Bone marrow (tissue), 2 donors: ENCODE results near the gene POLR3G.

Experiments
- DNase-seq, 2 donors: peaks; one replicate each; lab custom pipeline; 2025; lab: John Stamatoyannopoulos, UW

POLR3G gene

DNA sequence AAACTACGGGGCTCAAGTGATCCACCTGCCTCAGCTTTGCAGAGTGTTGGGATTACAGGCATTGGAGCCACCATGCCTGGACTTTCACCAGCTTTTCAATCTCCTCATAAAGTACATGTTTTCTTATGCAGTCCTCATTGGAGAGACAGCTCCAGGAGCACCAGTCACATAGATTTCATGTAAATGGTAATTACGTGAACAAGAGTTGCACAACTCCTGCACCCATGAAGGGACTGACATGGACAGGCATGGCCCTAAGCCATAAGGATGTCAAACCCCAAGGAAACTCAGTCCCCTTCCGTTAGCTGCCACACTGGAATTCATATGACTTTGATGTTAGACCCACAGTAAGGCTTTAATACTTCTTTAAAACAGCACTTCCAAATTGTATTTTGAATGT, 76.3 kb downstream of the POLR3G start:
- no peak for DNase-seq

DNA sequence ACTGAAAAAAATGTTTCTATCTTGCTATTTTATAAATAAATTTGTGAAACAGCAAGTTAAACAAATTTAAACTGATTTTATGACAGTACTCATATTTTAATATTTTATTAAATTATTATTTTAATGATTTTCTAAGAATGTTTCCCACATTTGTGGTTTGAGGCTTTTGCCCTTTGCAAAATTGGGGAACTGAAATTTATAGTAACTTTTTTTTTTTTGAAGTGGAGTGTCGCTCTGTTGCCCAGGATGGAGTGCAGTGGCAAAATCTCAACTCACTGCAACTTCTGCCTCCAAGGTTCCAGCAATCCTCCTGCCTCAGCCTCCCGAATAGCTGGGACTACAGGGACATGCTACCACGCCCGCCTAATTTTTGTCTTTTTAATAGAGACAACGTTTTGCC, 76.7 kb downstream of the POLR3G start:
- no peak for DNase-seq

DNA sequence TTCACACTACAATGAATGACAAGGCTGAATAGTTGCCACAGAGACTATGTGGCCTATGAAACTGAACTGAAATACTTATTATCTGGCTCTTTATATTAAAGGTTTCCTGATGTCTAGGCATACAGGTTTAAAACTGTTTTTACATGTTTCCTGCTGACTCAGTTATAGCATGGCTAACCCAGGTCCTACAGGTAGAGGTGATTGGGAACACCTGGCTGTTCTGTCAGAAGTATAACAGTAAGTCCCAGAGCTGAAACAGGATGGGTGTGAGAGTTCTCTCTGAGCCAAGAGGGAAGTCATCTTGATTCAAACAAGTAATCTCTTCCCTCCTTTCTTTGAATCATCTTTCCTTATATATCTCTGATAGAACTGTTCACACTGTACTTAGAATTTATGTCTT, 79.0 kb downstream of the POLR3G start:
- DNase-seq: no peak

DNA sequence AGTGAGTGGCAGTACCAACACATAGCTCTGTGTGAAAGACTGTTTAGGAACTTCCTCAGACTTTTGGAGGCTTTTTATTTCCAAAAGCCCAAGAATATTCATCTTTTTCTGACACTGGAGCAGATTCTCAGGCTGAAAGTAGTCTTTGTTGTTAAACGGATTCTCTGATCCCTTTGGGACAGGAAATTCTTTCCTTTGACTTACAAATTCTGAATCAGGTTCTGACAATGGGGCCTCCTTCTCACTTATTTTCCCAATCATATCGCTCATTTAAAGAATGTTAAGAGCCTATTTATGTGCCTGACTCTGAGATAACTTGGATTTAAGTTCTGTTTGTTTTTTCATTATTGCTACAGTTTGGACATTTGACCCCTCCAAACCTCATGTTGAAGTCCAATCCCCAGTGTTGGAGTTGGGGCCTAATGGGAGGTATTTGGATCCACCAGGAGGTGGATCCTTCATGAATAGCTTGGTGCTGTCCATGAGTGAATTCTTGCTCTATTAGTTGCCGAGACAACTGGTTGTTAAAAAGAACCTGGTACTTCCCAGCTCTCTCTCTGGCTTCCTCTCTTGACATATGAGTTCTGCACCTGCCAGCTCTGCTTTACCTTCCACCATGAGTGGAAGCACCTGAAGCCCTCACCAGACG, 79.8 kb downstream of the POLR3G start:
- DNase-seq: no peak

DNA sequence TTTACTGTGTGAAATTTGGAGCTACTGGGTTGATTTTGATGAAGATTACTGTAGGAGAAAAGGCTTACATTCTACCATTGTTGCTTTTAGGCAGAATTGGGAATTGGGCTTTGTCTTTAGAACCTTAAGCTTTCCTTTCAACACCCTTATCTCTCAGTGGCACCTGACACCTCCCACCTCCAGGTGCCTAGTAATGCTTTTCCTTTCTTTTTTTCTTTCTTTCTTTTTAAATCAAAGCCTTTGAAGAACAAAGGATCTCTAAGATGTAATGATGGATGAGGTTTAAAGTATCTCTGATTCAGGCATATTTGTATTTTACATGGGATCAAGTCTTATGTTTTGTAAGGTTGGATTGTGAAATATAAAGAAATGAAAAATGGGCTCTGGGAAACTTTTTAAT, 81.0 kb downstream of the POLR3G start:
- DNase-seq: no peak

DNA sequence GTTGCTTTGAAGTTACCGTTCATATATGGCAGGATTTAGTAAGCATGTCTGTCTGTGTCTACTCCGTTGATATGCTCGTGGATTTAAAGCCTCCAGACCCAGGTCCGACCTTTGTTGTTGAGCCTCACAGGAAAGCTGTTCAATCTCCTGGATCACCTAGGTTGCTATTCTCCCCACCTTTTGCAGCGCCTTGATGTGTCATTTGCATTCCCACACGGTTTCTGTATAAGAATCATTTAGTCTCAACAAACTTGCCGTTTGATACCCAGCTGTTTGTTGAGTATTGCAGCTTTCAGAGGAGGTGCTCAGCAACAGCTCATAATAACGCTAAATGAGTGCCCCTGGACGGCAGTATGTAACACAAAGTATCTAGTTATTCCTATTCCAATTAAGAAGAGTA, 82.7 kb downstream of the POLR3G start:
- no peak for DNase-seq

DNA sequence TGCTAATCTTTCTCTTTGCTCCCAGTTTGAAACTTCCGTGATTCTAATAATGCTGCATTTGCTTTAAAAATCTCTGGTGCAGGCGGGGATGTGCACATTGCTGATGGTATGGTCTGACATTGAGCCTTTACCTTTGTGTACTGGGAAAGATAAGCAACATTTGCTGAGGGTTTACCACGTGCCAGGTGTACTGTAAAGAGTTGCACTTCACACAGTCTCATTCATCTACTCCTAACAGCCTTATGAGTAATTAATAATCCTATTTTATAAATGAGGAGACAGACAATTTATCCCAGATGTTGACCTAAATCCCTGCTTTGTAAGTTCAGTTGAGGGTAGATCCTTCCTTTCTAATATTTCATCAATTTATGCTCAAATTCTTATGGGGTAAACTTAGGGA, 83.2 kb downstream of the POLR3G start:
- no peak for DNase-seq

DNA sequence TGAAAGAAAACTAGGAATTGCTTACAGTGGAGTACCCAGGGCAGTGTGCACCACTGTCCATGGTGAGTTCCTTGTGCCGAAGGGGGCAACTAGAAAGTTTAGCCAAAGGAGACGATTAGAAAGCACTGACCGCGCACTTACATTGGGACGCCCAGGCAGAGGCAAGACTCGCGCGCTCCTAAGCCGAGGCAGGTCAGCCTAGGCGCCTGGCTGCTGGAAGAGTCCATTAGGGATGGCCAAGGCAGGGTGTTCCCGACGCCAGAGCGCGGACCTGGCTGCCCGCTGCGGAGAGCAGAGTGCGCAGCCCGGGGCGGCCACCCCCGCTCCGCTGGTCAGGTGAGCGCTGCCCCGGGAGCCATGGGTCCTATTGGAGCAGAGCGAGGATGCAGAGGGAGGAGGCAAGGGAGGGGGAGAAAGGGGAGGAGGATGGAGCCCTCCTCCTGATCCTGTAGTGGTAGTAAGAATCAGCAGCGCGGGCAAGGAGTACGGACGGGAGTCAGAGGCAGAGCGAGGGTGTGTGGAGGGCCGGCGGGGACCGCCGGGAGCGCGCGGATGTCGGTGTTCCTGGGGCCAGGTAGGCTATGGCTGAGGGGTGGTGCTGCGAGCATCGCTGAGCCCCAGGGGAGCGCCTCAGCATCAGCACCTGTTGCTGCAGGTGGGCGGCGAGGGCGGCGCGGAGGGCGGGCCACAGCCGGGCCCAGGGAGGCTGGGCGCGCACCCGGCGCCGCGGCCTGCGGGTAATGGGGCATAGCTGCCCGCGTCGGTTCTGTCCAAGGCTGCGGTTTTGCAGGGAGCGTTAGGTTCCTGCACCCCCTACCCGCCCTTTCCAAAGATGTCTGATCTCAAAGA, 83.9 kb downstream of the POLR3G start, which contains the start of gene ADGRV1:
TSS of gene ADGRV1 (plus strand) at position 454 of the 849 bp plus-strand sequence. CDS start at position 553, 99 bp downstream.
- DNase-seq: no peak

DNA sequence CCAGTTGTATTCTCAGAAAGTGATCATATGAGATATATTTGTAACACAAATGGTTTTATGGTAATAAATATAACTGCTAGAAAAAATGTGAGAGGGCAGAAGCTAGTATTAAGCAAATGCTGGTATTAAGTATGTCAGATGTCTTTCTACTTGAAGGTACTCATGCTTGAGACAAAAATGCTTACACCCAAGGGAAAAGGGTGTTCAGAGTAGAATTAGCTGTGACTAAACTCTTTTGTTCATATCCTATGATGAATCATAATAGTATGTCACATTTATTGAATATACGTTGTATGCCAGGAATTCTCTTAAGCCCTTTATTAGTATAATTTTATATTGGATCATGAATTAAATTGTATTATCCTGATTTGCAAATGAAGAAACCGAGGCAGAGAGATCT, 86.1 kb downstream of the POLR3G start:
- DNase-seq: no peak

DNA sequence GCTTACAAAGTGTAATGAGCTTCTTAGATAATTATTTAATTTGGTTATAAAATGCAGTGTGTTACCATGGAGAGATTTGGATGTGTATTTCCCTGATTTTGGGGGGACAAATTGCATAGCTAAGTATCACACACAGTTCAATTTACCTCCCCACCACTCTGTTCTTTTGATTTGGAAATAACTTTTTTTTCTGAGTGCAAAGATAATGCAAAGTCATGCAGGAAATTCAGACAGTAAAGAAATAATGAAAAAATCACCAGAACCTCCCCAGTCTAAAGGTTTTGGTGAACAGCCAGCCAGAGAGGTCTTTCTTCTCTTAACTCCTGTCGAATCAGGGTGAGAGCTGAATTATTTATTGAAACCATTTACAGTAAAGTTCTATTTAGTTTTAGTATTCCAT, 87.1 kb downstream of the POLR3G start:
- no peak for DNase-seq

DNA sequence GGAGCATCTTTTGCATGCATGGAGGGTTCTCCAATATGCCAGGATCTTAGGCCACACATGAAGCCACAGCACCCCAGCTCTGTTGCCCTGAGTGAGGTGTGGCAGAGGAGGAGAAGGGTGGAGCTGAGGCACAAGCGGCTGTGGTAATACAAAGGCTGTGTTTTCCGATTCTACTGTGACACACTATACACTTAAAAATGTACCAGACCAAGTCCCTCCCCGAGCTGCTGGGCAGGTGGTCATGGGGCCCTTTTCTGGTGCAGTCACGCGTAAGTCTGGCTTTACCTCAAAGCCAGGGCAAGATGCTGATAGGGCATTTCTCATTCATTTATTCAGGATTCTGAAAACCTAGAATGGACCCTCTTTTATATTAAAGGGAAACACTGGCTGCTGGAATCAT, 87.7 kb downstream of the POLR3G start:
- DNase-seq: no peak

DNA sequence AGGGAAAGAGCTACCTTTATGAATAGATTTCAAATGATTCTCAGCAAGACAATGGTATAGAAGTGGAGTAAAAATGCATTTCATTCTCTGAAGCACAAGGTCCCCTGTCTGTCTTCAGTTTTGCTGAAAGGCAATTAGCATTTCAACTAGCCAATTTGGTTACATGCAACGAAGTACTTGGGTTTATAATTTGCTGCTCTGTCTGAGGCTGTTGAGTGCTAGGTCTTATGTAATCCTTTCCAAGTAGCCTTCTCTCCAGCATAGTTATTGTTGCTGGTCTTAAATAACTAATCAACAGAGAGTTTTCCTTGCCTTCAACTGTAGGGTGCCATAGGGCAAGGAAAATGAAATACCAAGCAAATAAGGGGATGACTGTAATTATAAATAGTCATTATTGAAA, 88.4 kb downstream of the POLR3G start:
- DNase-seq: no peak
